BLaER1 (cell line): ENCODE measurements around the gene APOF.

Experiments
- H3K27ac ChIP-seq: shearing (Covaris generic); formaldehyde crosslinking; 2 replicates; pipeline ENCODE4 v1.8.1; 2022
- H3K27me3 ChIP-seq: shearing (Covaris generic); formaldehyde crosslinking; 2 replicates; pipeline ENCODE4 v1.8.1; 2022
- H3K36me3 ChIP-seq: shearing (Covaris generic); formaldehyde crosslinking; 2 replicates; pipeline ENCODE4 v1.8.1; 2022
- H3K4me1 ChIP-seq: shearing (Covaris generic); formaldehyde crosslinking; 2 replicates; pipeline ENCODE4 v1.8.1; 2022
- H3K4me2 ChIP-seq: shearing (Covaris generic); formaldehyde crosslinking; 2 replicates; pipeline ENCODE4 v1.8.1; 2022
- H3K4me3 ChIP-seq: shearing (Covaris generic); formaldehyde crosslinking; 2 replicates; pipeline ENCODE4 v1.8.1; 2022
- H3K9ac ChIP-seq: shearing (Covaris generic); formaldehyde crosslinking; 2 replicates; pipeline ENCODE4 v1.8.1; 2022
- H3K9me3 ChIP-seq: shearing (Covaris generic); formaldehyde crosslinking; 2 replicates; pipeline ENCODE4 v1.8.1; 2022
- H4K20me1 ChIP-seq: shearing (Covaris generic); formaldehyde crosslinking; 2 replicates; pipeline ENCODE4 v1.8.1; 2022
- Cebpa-rat ChIP-seq: shearing (Covaris generic); IDR thresholded peaks from 2 replicates; pipeline ENCODE4 v1.8.1; 2022

APOF gene

DNA sequence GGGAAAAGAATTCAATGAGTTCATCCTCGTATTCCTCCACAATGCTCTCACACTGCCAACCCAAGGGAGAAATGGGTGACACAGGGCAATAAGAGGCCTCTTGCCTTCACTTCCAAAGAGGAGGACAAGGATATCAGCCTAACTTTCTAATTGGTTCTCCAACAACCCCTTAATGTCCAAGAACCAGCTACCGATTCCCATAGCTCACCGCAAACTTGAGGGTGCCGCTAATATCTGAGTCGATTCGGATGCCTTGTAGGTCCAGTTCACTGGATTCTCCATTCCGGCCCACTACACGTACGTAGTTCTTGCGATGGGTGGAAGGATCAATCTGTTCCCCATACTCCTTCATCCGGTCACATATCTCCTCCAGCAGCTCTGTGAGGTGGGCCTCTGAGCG, 51.7 kb downstream of the APOF start:
- H3K27me3 ChIP-seq: no peaks in the 10 kb centered on the region
- H3K4me3 ChIP-seq: no peak overlapping the region
- no peak overlapping the region for H3K9ac ChIP-seq
- TF ChIP-seq Cebpa-rat: no peak
- no peaks in the 10 kb centered on the region for H3K9me3 ChIP-seq
- H4K20me1 ChIP-seq: no peaks in the 10 kb centered on the region
- H3K4me1 ChIP-seq: peaks cover 13% of the 10 kb centered on the region
- H3K36me3 ChIP-seq: peaks cover 88% of the 10 kb centered on the region
- H3K27ac ChIP-seq: no peak overlapping the region
- H3K4me2 ChIP-seq: no peak overlapping the region
